GM19467 (cell line): Measurements from ENCODE around the gene COL10A1.

Experiments used
- ATAC-seq: cut with Tn5 transposase; IDR thresholded peaks from one replicate; pipeline ENCODE4 v1.9.1; 2021; ENCODE audit warnings: mild to moderate bottlenecking, moderate library complexity; ENCODE audit not compliant: unreplicated experiment

Gene COL10A1

DNA sequence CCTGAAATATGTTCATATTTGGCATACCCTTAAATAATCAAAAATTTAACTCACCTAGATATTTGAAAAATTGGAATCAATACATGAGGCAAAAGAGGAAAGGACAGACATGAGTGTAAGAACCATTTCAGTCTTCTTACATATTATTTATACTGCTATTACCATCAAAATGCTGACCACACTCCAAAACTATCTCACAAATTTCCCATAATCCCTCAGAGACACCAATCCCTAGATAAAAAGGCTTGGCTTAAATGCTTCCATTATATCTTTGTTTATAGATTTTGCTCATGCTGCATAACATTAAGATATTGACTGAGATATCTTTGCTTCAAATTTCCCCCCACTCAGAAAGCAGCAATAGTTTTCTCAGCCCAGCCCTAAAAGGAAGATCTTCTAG is 37.0 kb downstream of the COL10A1 start:
- ATAC-seq, result no peak

DNA sequence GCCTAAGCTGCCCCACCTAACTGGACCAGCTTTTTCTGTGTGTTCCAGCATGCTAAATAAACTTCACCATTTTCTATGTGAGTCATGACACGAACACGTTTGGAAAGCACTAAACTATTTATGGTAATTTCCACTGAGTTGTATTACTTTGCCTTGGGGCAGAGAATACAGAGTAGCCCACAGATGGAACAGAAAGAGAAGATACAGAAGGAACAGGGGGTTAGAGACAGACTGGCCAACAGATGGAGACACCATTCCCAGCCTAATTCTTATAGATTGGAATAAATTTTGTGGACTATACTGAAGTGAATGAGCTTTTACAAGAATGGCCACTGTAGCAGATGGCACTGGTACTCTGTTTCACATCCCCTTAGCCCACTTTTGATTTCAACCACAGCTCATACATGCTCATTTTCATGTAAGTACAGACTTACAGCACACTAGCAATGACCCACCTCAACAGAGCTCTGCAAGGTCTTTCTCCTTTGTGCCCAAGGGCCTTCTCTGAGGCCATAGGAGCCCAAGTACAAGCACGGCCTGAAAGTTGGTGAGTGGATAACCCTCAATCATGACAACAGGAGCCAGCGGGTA is 38.4 kb downstream of the COL10A1 start:
- ATAC-seq, result peak; percentile 97

DNA sequence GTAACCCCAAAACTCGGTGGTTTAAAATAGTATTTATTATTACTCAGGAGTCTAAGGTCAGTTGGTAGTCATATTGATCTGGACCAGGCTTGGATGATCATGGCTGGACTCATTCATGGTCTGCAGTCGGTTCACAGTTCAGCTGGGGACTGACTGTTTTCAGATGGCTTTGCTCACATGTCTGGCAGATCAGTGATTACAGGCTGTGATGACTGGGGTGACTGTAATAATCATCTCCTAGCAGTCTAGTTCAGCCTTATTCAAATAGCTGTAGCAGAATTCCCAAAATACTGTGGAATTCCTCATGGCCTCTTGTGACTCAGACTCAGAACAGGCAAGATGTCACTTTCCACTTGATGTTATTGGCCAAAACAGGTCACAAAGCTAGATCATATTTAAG is 41.6 kb downstream of the COL10A1 start:
- no peak for ATAC-seq

GRCh38 chr6:116083052-116083451 is 42.9 kb downstream of the COL10A1 start:
- ATAC-seq, result no peak

DNA sequence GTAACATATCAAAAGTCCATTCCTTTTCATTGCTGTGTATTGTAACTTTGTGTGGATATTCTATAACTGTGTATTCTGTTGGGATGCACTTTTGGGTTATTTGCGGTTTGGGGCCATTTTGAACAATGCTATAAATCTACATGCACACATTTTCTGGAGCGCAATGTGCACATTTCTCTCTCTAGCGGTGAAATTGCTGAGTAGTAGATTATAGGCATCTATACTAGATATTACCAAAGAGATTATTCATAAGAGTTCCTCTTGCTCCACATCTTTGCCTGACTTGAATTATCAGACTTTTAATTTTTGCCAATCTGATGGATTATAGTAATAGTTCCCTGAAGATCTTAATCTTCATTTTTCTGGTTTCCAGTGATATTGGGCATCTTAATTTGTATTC is 47.0 kb downstream of the COL10A1 start:
- ATAC-seq, result no peak

- no peak for ATAC-seq
Measured at GRCh38 chr6:116078522-116078921, 47.4 kb downstream of the COL10A1 start.

DNA sequence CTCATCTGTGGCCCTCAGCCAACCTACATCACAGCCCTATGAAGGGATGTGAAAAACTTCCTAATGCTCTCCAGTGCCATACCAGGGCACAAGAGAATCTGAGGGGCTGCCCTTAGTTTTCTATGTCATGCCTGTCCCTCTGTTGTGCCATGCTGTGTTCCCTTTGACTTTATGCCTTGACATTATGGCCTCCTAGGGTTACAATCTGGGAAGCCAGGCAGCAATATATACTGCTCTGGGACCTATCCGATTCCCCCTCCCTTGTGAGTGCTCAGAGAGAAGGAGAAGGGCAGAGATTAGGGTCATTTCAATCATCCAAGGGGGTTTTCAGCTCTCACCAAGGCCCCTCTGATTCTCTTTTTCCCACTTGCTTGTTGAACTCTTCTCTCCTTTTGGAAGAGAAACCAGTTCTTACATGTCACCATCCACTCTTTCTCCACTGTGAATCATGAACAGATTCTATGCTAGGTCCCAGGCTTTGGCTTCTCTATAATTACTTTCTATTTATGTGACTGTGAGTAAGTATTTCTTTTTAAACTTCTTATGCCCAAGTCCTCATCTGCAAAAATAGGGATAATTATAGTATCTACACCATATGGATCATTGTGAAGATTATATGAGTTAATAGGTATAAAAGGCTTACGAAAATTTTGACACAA is 51.1 kb downstream of the COL10A1 start:
- no peak for ATAC-seq

- no peak for ATAC-seq
Measured at GRCh38 chr6:116073765-116074440, 52.0 kb downstream of the COL10A1 start.

DNA sequence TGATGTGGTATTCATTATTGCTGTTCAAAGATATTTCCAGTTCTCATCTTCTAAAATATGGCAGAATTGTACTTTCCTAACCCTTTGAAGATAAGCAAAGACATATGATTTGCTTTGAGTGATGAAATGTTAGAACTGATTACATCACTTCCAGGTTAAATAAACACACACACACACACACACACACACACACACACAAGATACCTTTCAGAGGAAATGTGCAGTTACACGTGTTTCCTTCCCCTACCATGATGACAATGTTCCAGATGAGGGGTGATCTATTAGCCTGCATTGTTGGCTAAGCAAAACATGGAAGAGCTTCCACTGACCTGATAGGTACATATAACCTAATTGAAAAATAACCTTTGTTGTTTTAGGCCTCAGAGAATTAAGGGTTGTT is 53.6 kb downstream of the COL10A1 start:
- no peak for ATAC-seq

GRCh38 chr6:116070616-116071389 is 55.1 kb downstream of the COL10A1 start:
- ATAC-seq, result no peak

DNA sequence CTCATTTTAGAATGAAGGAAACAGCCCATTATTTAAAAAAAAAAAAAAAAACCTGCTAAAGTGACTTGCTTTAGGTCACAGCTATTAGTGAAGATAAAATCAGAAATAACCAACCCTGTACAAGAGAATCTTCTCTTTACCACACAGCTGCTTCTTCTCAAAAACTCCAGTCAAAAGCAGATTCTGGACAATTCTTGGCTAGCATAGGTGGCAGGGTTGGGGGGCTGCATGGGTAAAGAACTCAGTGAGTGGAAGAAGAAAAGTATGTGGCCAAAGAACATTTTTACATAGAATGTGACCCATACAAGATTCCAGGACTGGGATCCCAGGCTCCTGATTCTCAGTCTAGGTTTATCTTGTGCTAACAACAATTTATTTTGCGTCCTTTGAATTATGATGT is 55.8 kb downstream of the COL10A1 start:
- no peak for ATAC-seq
